ENCODE measurements around the gene LAMA2. TPM values are rescaled to one million over a fixed set of nuclear protein-coding genes. Genes with fewer than 3 reads are reported as not detected.

LAMA2 gene
- total RNA-seq, 2 donors from 2014 or later, result 0.28 to 0.40 TPM

GRCh38 chr6:129009851-129010250 lies 126.9 kb downstream of the LAMA2 start:
- peaks cover 18% of the 10 kb centered on the region for H3K27me3 Mint-ChIP-seq
- H3K4me3 Mint-ChIP-seq, result no peak overlapping the region
- H3K36me3 Mint-ChIP-seq (ENCODE audit: low read depth), result no peaks in the 10 kb centered on the region
- no peaks in the 10 kb centered on the region for H3K9me3 Mint-ChIP-seq
- no peaks in the 10 kb centered on the region for H3K4me1 Mint-ChIP-seq
- H3K27ac Mint-ChIP-seq, result no peak overlapping the region
- ATAC-seq (replicated peaks), result no peak

DNA sequence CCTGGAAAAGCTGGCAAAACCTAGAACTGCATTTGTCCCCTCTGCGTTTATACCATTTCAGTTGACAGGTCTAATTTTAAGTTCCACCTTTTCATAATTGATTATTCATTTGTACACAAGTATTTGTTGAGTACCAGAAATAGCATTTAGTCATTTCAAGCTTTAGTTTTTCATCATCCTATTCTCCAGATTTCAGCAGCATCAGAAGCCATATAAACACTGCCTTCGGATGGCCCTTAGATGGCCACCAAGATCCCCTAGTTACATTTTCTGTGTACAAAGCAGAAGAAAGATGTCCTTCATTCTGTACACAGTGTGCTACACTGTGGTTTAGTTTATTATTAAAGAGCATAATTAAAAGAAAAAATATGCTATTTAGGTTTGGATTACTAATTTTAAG lies 131.4 kb downstream of the LAMA2 start:
- no peaks in the 10 kb centered on the region for H3K36me3 Mint-ChIP-seq (ENCODE audit: low read depth)
- H3K4me1 Mint-ChIP-seq, result no peaks in the 10 kb centered on the region
- ATAC-seq (replicated peaks), result no peak
- peaks cover 7% of the 10 kb centered on the region for H3K27me3 Mint-ChIP-seq
- H3K4me3 Mint-ChIP-seq, result no peak overlapping the region
- peaks cover 4% of the 10 kb centered on the region for H3K9me3 Mint-ChIP-seq
- H3K27ac Mint-ChIP-seq, result no peak overlapping the region

DNA sequence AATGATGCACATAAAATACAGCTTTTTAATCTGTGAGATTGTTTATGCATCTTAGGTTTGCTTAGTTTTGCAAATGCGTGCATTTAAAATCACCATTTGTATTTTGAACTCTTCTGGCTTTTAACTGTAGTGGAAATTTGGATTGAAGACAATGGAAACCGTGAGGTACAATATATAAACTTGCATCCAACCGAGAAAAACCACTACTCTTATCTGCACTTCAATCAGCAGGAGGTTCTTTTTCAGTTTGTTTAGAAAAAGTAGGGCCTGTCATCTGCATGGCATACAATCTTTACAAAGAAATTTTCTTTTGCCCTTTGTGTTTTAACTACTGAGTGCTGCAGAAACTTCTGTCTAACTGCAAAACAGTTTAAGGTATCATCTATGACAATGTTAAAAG lies 132.8 kb downstream of the LAMA2 start:
- H3K27ac Mint-ChIP-seq, result no peak overlapping the region
- no peak for ATAC-seq (replicated peaks)
- no peaks in the 10 kb centered on the region for H3K36me3 Mint-ChIP-seq (ENCODE audit: low read depth)
- H3K4me3 Mint-ChIP-seq, result no peak overlapping the region
- H3K27me3 Mint-ChIP-seq, result peaks cover 3% of the 10 kb centered on the region
- no peaks in the 10 kb centered on the region for H3K4me1 Mint-ChIP-seq
- H3K9me3 Mint-ChIP-seq, result peaks cover 4% of the 10 kb centered on the region

DNA sequence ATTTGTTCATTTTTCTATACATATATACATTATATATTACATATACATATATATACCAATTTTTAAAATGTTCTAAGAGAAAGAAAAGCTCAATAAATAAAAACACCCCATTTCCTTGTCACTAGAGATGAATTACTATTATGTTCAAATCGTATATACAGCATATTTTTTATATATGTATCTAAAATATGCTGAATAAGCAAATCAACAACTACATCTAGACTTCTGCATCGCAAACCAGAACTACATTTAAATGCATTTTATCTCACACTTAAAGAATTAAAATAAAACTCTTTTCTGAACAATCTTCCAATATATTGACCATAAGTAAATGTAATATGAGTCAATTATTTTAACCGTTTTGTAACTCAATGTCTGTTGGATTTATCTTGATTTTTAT lies 133.9 kb downstream of the LAMA2 start:
- no peak for ATAC-seq (replicated peaks)
- no peaks in the 10 kb centered on the region for H3K27me3 Mint-ChIP-seq
- no peak overlapping the region for H3K4me3 Mint-ChIP-seq
- H3K27ac Mint-ChIP-seq, result no peak overlapping the region
- H3K4me1 Mint-ChIP-seq, result no peaks in the 10 kb centered on the region
- no peaks in the 10 kb centered on the region for H3K36me3 Mint-ChIP-seq (ENCODE audit: low read depth)
- H3K9me3 Mint-ChIP-seq, result peaks cover 4% of the 10 kb centered on the region

DNA sequence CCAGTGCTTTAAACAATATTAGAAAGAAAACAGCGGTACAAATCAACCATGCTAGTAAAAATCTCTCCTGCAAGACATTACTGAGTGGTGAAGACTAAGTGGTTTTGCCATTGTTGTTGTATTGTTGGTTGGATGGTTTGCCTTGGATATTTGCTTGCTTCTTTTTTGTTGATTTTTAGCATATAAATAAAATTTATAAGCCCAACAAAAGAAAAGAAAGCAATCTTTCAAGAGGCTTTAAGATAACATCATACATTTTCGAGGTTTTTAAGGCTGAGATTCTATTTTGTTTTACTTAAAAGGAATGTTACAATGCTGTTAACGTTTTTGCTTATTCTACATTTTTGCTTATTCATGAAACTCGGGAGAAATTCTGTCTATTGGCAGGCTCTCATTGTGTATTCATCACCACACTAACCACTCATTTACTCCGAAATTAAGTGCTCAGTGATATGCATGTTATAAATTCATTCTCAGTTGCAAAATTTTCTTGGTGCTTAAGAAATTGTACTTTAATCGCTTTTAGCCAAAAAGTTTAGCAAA lies 139.1 kb downstream of the LAMA2 start:
- Mint-ChIP-seq H3K36me3 (ENCODE audit: low read depth) (no peaks in the 10 kb centered on the region), H3K27ac (no peak overlapping the region), H3K9me3 (peaks cover 10% of the 10 kb centered on the region), H3K27me3 (no peaks in the 10 kb centered on the region), H3K4me3 (no peak overlapping the region), H3K4me1 (no peaks in the 10 kb centered on the region)
- ATAC-seq (replicated peaks), result no peak

DNA sequence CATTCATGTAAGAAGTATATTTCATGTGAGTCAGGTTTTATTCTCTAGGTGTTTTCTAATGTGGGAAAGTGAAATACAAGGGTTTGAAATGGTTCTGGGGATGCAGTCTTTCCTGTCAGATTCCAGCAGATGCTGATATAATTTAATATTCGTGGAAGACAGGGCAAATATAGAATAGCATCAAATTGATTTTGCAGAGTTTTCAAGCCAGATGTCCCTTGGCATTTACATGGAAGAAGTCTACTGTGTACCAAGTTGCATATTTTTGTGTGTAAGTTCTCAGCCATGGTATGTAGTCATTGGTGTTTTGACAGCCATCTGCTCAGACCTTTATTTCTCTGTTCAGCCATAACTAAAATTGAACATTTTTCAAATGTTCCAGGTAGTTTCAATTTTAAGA lies 143.7 kb downstream of the LAMA2 start:
- peaks cover 7% of the 10 kb centered on the region for H3K9me3 Mint-ChIP-seq
- H3K27me3 Mint-ChIP-seq, result no peaks in the 10 kb centered on the region

GRCh38 chr6:129029778-129030177 lies 146.8 kb downstream of the LAMA2 start:
- no peaks in the 10 kb centered on the region for H3K27me3 Mint-ChIP-seq
- no peaks in the 10 kb centered on the region for H3K9me3 Mint-ChIP-seq
- no peak overlapping the region for H3K4me3 Mint-ChIP-seq
- H3K27ac Mint-ChIP-seq, result no peak overlapping the region
- H3K36me3 Mint-ChIP-seq (ENCODE audit: low read depth), result no peaks in the 10 kb centered on the region
- no peaks in the 10 kb centered on the region for H3K4me1 Mint-ChIP-seq
- no peak for ATAC-seq (replicated peaks)

More for the DNA sequence above, 143.7 kb downstream of the LAMA2 start:
- Mint-ChIP-seq H3K36me3 (ENCODE audit: low read depth) (no peaks in the 10 kb centered on the region), H3K4me3 (no peak overlapping the region), H3K4me1 (no peaks in the 10 kb centered on the region), H3K27ac (no peak overlapping the region)
- ATAC-seq (replicated peaks), result no peak

GRCh38 chr6:129030215-129030614 lies 147.3 kb downstream of the LAMA2 start:
- ATAC-seq (replicated peaks), result no peak
- H3K9me3 Mint-ChIP-seq, result no peaks in the 10 kb centered on the region
- no peak overlapping the region for H3K27ac Mint-ChIP-seq
- no peak overlapping the region for H3K4me3 Mint-ChIP-seq
- H3K4me1 Mint-ChIP-seq, result no peaks in the 10 kb centered on the region
- H3K27me3 Mint-ChIP-seq, result no peaks in the 10 kb centered on the region
- H3K36me3 Mint-ChIP-seq (ENCODE audit: low read depth), result no peaks in the 10 kb centered on the region

DNA sequence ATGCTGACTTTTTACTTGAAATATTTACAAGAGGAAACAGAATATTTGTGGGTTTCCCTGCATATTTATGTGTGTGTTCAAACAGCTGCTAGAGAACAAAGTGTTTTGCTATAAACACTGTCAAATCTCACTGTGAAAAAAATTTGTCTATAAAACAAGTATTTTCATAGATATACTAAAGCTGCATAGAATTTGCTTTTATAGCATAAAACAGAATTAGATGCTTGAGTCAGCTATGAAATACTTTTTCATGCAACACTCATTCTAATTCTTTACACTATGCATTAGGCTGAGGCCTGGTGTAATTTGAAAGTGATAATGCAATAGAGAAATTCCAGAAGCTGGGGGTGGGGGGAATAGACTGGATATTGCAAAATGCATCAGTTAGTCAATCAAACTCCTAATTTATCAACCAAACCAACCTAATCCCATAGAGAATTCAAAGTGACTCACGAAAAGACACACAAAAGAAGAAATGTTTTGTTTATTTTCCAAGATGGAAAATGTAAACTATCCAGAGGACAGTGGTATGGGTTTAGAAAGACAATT lies 148.2 kb downstream of the LAMA2 start:
- ATAC-seq (replicated peaks), result no peak
- Mint-ChIP-seq H3K9me3 (no peaks in the 10 kb centered on the region), H3K36me3 (ENCODE audit: low read depth) (no peaks in the 10 kb centered on the region), H3K27me3 (no peaks in the 10 kb centered on the region), H3K4me1 (no peaks in the 10 kb centered on the region), H3K27ac (no peak overlapping the region), H3K4me3 (no peak overlapping the region)

- H3K27ac Mint-ChIP-seq, result no peak overlapping the region
- no peaks in the 10 kb centered on the region for H3K4me1 Mint-ChIP-seq
- no peaks in the 10 kb centered on the region for H3K36me3 Mint-ChIP-seq (ENCODE audit: low read depth)
- H3K4me3 Mint-ChIP-seq, result no peak overlapping the region
- no peak for ATAC-seq (replicated peaks)
- no peaks in the 10 kb centered on the region for H3K9me3 Mint-ChIP-seq
- no peaks in the 10 kb centered on the region for H3K27me3 Mint-ChIP-seq
Observed at GRCh38 chr6:129032602-129033001, 149.7 kb downstream of the LAMA2 start.

DNA sequence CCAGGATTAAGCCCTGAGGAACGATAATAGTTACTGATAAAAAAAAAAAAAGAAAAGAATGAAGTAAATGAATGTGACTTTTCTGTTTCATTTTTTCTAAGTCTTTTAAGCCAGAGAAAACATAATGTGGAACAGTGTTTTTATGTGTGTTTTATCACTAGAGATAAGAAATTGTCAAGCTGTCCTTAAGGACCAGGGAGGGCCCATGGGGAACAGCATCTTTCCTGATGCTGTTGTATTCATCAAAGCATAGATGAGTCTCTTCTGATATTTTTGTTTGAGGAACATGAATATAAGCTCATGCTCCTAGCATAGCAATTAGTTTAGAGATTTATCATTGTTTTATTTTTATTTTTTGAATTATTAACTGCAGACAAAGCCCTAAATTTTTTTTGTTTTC lies 150.2 kb downstream of the LAMA2 start:
- Mint-ChIP-seq H3K27ac (no peak overlapping the region), H3K9me3 (no peaks in the 10 kb centered on the region), H3K4me3 (no peak overlapping the region), H3K36me3 (ENCODE audit: low read depth) (no peaks in the 10 kb centered on the region), H3K27me3 (no peaks in the 10 kb centered on the region), H3K4me1 (no peaks in the 10 kb centered on the region)
- no peak for ATAC-seq (replicated peaks)

DNA sequence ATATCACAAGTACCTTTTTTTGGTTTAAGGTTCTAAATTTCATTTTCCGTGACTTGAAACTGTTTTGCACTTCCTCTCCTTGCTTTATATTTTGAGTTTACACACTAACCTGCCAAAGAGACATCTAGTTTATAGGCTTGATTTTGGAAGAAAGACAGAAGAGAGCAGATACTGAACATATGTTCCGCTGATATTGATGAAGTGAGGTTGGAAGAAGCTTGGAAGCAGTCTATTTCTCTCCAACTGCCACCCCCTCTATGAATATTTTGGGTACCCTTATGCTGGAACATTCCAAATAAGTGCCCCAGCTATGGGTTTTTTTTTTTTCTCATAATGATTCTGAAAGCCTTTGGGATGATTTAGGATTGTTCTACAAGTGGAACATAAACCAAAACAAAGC lies 150.6 kb downstream of the LAMA2 start:
- H3K4me1 Mint-ChIP-seq, result no peaks in the 10 kb centered on the region
- H3K4me3 Mint-ChIP-seq, result no peak overlapping the region
- no peaks in the 10 kb centered on the region for H3K36me3 Mint-ChIP-seq (ENCODE audit: low read depth)
- ATAC-seq (replicated peaks), result no peak
- H3K27ac Mint-ChIP-seq, result no peak overlapping the region
- no peaks in the 10 kb centered on the region for H3K9me3 Mint-ChIP-seq
- H3K27me3 Mint-ChIP-seq, result no peaks in the 10 kb centered on the region

- Mint-ChIP-seq H3K4me3 (no peak overlapping the region), H3K4me1 (no peaks in the 10 kb centered on the region), H3K27me3 (peaks cover 5% of the 10 kb centered on the region), H3K9me3 (peaks cover 4% of the 10 kb centered on the region), H3K36me3 (ENCODE audit: low read depth) (no peaks in the 10 kb centered on the region), H3K27ac (no peak overlapping the region)
- no peak for ATAC-seq (replicated peaks)
Observed at GRCh38 chr6:129041563-129041962, 158.6 kb downstream of the LAMA2 start.

GRCh38 chr6:129046526-129046925 lies 163.6 kb downstream of the LAMA2 start:
- Mint-ChIP-seq H3K27ac (no peak overlapping the region), H3K36me3 (ENCODE audit: low read depth) (no peaks in the 10 kb centered on the region), H3K4me1 (no peaks in the 10 kb centered on the region), H3K4me3 (no peak overlapping the region), H3K9me3 (peaks cover 4% of the 10 kb centered on the region), H3K27me3 (peaks cover 11% of the 10 kb centered on the region)
- ATAC-seq (replicated peaks), result no peak

DNA sequence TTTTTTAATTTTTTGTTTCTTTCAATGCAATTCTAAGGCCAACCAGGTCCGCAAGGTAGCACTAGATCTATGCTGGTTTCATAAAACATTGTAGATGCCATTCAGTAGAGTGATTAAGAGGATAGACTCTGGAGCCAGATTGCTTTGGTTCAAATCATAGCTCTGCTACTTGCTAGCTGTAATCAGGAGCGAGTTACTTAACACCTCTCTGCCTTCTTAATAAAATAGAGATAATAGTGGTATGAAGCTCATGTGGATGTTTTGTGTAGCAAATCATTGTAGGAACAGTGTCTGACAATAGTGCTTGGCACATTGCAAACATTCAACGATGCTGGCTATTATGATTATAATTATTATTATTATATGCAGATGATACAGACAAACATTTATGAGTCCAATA lies 164.9 kb downstream of the LAMA2 start:
- no peak overlapping the region for H3K27ac Mint-ChIP-seq
- H3K36me3 Mint-ChIP-seq (ENCODE audit: low read depth), result no peaks in the 10 kb centered on the region
- H3K9me3 Mint-ChIP-seq, result peaks cover 4% of the 10 kb centered on the region
- no peak for ATAC-seq (replicated peaks)
- no peaks in the 10 kb centered on the region for H3K4me1 Mint-ChIP-seq
- H3K4me3 Mint-ChIP-seq, result no peak overlapping the region
- H3K27me3 Mint-ChIP-seq, result peaks cover 11% of the 10 kb centered on the region

DNA sequence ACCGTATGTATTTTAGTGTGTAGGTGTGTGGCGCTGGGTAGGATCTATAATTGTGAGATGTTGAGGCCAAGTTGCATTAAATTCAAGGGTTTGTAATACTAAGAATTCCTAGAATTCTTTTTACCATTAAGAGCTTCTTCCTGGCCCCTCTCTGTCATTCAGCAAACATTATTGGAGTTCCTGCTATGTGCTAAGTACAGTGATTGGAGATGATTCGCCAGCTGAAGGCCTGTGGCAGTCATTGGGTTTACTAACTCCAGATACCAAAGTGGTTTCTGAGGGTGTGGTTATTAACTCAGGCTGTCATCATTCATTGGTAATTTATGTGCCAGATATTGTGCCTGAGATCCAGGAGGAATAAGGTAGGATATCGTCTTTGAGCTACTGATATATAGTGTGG lies 167.1 kb downstream of the LAMA2 start:
- ATAC-seq (replicated peaks), result no peak
- peaks cover 18% of the 10 kb centered on the region for H3K27me3 Mint-ChIP-seq
- H3K27ac Mint-ChIP-seq, result no peak overlapping the region
- H3K4me1 Mint-ChIP-seq, result no peaks in the 10 kb centered on the region
- H3K36me3 Mint-ChIP-seq (ENCODE audit: low read depth), result no peaks in the 10 kb centered on the region
- H3K4me3 Mint-ChIP-seq, result no peak overlapping the region
- no peaks in the 10 kb centered on the region for H3K9me3 Mint-ChIP-seq
